HFFc6 (cell line): ENCODE measurements around the gene MSI1. TPM values are rescaled to one million over a fixed set of nuclear protein-coding genes. Genes with fewer than 3 reads are reported as not detected.

Source experiments
- DNase-seq: peaks from one replicate; pipeline ENCODE4 v3.0.0-alpha.2; 2018
- H3K27ac Mint-ChIP-seq: 2 replicates; pipeline ENCODE4 v1.8.0; 2020; ENCODE audit warnings: mild to moderate bottlenecking, mixed read lengths
- H3K27me3 Mint-ChIP-seq: 2 replicates; pipeline ENCODE4 v1.8.0; 2021; ENCODE audit warnings: mild to moderate bottlenecking, moderate library complexity, mixed read lengths; ENCODE audit not compliant: insufficient read depth
- H3K36me3 Mint-ChIP-seq: 2 replicates; pipeline ENCODE4 v1.8.0; 2021; ENCODE audit warnings: low read depth, mixed read lengths
- H3K4me1 Mint-ChIP-seq: 2 replicates; pipeline ENCODE4 v1.8.0; 2020; ENCODE audit warnings: low read depth, mixed read lengths
- H3K4me3 Mint-ChIP-seq: 2 replicates; pipeline ENCODE4 v1.8.0; 2020; ENCODE audit warnings: mild to moderate bottlenecking, moderate library complexity, mixed read lengths
- H3K9me3 Mint-ChIP-seq: 2 replicates; pipeline ENCODE4 v1.8.0; 2020; ENCODE audit warnings: mild to moderate bottlenecking, mixed read lengths
- CTCF ChIP-seq: fragments of 200-600 bp; sonication (generic); IDR thresholded peaks from 2 replicates; pipeline ENCODE4 v1.5.0; 2021; ENCODE audit warnings: antibody characterized with exemption, mild to moderate bottlenecking
- total RNA-seq, 6 experiments: library from RNA; stranded (reverse); fragmentation: NEBNext Ultra II Directional; extraction: Animal tissue kit (Norgen Biotek cat#: 25700); gene quantifications; 2 replicates in 1 of 6; 3 replicates in 5 of 6; pipeline ENCODE4 v1.2.3, GENCODE V29; 2021

The MSI1 gene
- total RNA-seq, 6 experiments from 2014 or later, result not detected

- DNase-seq, result no peak
- Mint-ChIP-seq H3K4me1 (peaks cover 4% of the 10 kb centered on the region), H3K27ac (no peak overlapping the region), H3K36me3 (no peaks in the 10 kb centered on the region), H3K27me3 (peaks cover 12% of the 10 kb centered on the region), H3K9me3 (no peaks in the 10 kb centered on the region), H3K4me3 (no peak overlapping the region; the same call in 1 of the 2 replicates)
- no peak for TF ChIP-seq CTCF
Observed at GRCh38 chr12:120357104-120357503, 11.9 kb downstream of the MSI1 start.

- Mint-ChIP-seq H3K36me3 (no peaks in the 10 kb centered on the region), H3K4me3 (no peak overlapping the region; the same call in 1 of the 2 replicates), H3K27me3 (peaks cover 9% of the 10 kb centered on the region), H3K9me3 (no peaks in the 10 kb centered on the region), H3K4me1 (peaks cover 8% of the 10 kb centered on the region), H3K27ac (no peak overlapping the region)
- peak; percentile 76 for DNase-seq
- peak; percentile 97 for TF ChIP-seq CTCF
Observed at GRCh38 chr12:120356567-120357030, 12.4 kb downstream of the MSI1 start.

DNA sequence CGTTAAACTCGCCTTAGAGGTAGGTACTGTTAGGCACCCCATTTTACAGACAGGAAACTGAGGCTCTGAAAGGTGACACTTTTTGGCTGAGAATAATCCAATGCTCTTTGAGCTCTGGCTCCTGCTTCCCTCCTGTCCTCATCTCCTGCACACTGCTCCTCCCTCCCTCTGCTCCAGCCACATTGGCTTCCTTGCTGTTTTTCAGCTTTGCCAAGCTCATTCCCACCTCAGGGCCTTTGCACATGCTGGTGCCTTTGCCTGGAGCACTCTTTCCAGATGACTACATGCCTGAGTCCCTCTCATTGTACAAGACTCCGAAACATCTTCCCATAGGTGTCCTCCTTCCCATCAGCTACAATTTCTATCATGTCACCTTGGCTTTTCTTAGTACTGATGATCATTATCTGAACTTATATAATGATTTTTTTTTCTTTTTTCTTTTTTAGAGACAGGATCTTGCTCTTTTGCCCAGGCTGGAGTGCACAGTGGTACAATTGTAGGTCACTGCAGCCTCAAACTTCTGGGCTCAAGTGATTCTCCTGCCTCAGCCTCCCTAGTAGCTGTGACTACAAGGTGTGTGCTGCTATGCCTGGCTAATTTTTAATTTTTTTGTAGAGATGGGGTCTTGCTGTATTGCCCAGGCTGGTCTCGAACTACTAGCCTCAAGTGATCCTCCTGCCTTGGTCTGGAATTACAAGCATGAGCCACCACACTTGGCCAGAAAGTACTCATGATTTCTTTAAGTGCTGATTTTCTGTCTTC, 15.2 kb downstream of the MSI1 start:
- no peaks in the 10 kb centered on the region for H3K9me3 Mint-ChIP-seq
- H3K4me3 Mint-ChIP-seq, result no peak overlapping the region
- no peak for DNase-seq
- peaks cover 8% of the 10 kb centered on the region for H3K4me1 Mint-ChIP-seq
- no peak for TF ChIP-seq CTCF
- H3K36me3 Mint-ChIP-seq, result no peaks in the 10 kb centered on the region
- peaks cover 10% of the 10 kb centered on the region for H3K27me3 Mint-ChIP-seq
- no peak overlapping the region for H3K27ac Mint-ChIP-seq

DNA sequence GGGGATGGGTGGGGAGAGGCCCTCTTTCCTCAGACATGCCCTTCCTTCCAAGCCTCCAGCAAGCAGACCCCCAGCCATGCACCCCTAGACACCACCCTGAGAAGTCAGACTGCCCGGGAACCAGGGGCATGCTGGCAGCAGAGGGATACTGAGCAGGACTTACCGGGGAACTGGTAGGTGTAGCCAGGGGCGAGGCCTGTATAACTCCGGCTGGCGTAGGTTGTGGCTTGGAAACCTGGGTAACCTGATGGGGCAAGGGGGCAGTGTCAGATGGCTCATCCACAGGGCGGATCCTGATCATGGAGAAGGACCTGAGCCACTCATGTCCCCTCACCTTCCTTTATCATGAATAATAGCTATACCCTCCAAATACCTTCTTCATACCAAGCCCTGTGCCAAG, 15.8 kb downstream of the MSI1 start:
- DNase-seq, result no peak
- Mint-ChIP-seq H3K9me3 (no peaks in the 10 kb centered on the region), H3K4me1 (peaks cover 8% of the 10 kb centered on the region), H3K36me3 (no peaks in the 10 kb centered on the region), H3K27me3 (peaks cover 10% of the 10 kb centered on the region), H3K27ac (no peak overlapping the region), H3K4me3 (no peak overlapping the region)
- no peak for TF ChIP-seq CTCF

DNA sequence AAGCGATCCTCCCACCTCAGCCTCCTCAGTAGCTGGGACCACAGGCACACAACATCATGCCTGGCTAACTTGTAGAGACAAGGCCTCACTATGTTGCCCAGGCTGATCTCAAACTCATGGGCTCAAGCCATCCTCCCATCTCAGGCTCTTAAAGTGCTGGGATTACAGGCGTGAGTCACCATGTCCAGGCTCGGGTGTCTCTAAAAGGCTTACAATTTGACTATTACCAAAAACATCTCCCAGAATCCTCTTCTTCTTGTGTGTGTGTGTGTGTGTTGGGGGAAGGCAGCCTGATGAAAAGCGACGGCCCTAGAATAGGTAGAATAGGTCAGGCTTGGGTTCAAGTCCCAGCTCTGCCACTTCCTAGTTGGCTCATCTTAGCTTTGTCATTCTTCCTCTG, 16.8 kb downstream of the MSI1 start:
- Mint-ChIP-seq H3K36me3 (no peaks in the 10 kb centered on the region), H3K27me3 (peaks cover 10% of the 10 kb centered on the region), H3K4me1 (peaks cover 8% of the 10 kb centered on the region), H3K4me3 (no peak overlapping the region), H3K9me3 (no peaks in the 10 kb centered on the region), H3K27ac (peak overlapping the region; percentile 60; the same call in 1 of the 2 replicates)
- TF ChIP-seq CTCF, result no peak
- peak; percentile 80 for DNase-seq
